CMK (cell line): Measurements from ENCODE around the gene TMX2.

Source experiments
- DNase-seq: peaks from one replicate; pipeline ENCODE4 v3.0.0-alpha.2; 2010; ENCODE audit warnings: low read depth

Gene TMX2

GRCh38 chr11:57764972-57765371 lies 52.6 kb downstream of the TMX2 start:
- no peak for DNase-seq

GRCh38 chr11:57770793-57771192 lies 58.4 kb downstream of the TMX2 start:
- DNase-seq: no peak

- DNase-seq: no peak
These were observed 59.0 kb downstream of the TMX2 start for GRCh38 chr11:57771365-57771764.

GRCh38 chr11:57772562-57772961 lies 60.2 kb downstream of the TMX2 start:
- no peak for DNase-seq

GRCh38 chr11:57773026-57773598 lies 60.7 kb downstream of the TMX2 start:
- DNase-seq: no peak

- DNase-seq: no peak
These were observed 63.1 kb downstream of the TMX2 start for GRCh38 chr11:57775491-57775890.

- no peak for DNase-seq
These were observed 63.7 kb downstream of the TMX2 start for GRCh38 chr11:57776031-57776521.

GRCh38 chr11:57776577-57777210 lies 64.3 kb downstream of the TMX2 start:
- DNase-seq: no peak

- no peak for DNase-seq
These were observed 65.5 kb downstream of the TMX2 start for GRCh38 chr11:57777969-57778317.

GRCh38 chr11:57778318-57779037 lies 66.1 kb downstream of the TMX2 start:
- DNase-seq: no peak

GRCh38 chr11:57779276-57779675 lies 66.9 kb downstream of the TMX2 start:
- no peak for DNase-seq

GRCh38 chr11:57781529-57781943 lies 69.1 kb downstream of the TMX2 start:
- DNase-seq: no peak

- no peak for DNase-seq
These were observed 72.7 kb downstream of the TMX2 start for GRCh38 chr11:57785072-57785471.

GRCh38 chr11:57786436-57786835 lies 74.0 kb downstream of the TMX2 start:
- DNase-seq: no peak

- DNase-seq: no peak
These were observed 74.7 kb downstream of the TMX2 start for GRCh38 chr11:57787006-57787604.

- DNase-seq: no peak
These were observed 75.7 kb downstream of the TMX2 start for GRCh38 chr11:57787920-57788702.

GRCh38 chr11:57788703-57789088 lies 76.3 kb downstream of the TMX2 start:
- no peak for DNase-seq
